GM12801 (cell line): ENCODE data around the gene PEG3.

ENCODE experiments used
- TF ChIP-seq, protein P1 (sequence below): IDR thresholded peaks from one replicate; pipeline ENCODE4 v1.5.1; 2011; ENCODE audit warnings: control low read depth; ENCODE audit not compliant: insufficient read length; ENCODE audit errors: extremely low read depth

PEG3 gene

DNA sequence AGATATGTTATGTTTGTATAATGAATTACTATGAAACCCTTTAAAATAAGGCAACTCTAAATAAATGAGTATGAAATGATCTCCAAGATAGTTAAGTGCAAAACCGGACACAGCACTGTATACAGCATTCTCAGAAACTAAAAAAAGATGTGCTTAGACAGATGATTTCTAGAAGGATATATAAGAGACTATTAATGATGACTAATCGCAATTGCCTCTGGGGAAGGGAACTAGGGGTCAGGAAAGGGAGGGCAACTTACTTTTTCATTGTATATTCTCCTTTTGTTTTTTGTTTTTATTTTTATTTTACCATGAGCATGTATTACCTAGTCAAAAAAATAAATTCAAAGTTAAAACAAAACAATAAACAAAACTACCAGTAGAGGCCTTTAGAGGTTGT, 12.8 kb downstream of the PEG3 start:
- TF ChIP-seq, protein P1, sequence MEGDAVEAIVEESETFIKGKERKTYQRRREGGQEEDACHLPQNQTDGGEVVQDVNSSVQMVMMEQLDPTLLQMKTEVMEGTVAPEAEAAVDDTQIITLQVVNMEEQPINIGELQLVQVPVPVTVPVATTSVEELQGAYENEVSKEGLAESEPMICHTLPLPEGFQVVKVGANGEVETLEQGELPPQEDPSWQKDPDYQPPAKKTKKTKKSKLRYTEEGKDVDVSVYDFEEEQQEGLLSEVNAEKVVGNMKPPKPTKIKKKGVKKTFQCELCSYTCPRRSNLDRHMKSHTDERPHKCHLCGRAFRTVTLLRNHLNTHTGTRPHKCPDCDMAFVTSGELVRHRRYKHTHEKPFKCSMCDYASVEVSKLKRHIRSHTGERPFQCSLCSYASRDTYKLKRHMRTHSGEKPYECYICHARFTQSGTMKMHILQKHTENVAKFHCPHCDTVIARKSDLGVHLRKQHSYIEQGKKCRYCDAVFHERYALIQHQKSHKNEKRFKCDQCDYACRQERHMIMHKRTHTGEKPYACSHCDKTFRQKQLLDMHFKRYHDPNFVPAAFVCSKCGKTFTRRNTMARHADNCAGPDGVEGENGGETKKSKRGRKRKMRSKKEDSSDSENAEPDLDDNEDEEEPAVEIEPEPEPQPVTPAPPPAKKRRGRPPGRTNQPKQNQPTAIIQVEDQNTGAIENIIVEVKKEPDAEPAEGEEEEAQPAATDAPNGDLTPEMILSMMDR: no peak

- TF ChIP-seq, protein P1: no peak
Measured at GRCh38 chr19:56823956-56824355, 16.6 kb downstream of the PEG3 start.

DNA sequence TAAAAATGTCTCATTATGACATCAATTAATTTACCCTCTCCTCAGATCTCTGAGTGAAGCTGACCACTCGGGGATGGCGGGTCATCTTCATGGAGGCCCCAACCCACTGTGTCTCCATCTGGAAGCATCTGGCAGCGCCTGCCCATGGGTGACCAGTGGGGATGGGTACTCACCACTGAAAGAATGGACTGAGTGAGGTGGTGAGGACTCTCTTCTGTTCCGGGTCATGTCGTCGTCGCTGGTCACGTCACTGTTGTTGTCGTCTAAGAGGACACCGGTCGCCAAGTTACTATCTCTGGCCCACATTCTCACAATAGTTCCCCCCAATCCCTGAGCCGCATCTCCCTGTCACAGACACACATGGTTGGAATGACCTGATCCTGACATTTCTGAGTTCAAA, 17.1 kb downstream of the PEG3 start:
- TF ChIP-seq, protein P1: no peak

DNA sequence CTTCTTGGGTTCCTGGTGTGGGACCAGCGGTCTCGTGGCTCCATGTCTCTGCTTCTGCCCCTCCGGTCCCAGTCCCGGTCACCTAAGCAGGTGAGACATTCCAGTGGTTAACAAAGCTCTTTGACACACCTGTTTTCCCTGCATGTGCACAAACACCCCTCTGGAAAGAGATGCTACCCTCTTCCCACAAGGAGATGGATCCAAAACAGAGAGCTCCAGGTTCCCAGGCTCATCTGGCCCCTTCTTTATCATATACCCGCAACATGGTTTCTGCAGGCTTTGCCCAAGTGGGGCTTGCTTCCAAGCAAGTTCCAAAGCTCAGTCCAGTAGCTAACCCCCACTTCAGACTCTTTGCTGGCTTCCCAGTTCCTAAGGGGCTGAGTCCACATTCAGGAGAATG, 17.8 kb downstream of the PEG3 start:
- TF ChIP-seq, protein P1: no peak

DNA sequence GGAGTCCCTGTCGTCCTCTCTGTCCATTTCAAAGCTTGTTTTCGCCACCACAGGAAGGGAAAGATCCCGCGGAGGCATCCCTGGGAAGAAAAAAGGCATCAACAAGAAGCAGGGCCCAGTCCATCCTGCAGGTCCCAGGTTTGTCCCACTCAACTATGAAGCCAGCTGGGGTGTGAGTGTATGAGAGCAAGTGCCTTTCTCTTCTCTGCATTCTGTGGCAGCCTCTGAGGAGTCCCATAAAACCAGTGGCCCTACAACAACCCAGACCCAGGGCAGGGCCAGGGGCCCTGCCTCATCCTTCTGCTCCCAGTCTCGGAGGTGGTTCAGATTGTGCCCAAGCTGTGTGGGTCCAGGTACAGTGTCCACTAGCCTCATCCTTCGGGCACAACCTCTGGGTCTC, 18.9 kb downstream of the PEG3 start:
- TF ChIP-seq, protein P1: no peak

DNA sequence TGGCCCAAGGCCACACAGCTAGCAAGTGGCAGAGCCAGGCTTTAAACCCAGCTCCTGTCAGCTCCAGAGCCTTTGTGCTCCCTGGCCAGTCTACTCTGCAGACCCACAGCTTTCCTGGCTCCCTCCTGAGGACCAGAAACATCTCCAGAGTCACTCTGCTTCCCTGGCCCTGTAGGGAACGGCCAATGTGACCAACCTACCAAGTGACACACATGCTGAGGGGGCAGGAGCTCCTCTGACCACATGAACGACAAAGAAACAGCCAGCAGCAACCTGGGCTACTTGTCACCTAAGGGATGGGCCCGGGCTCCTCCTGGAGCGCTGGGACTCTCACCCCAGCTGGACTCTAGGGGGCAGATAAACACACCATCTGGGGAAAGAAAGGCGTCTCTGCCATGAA, 19.3 kb downstream of the PEG3 start:
- TF ChIP-seq, protein P1: no peak

- TF ChIP-seq, protein P1: no peak
Measured at GRCh38 chr19:56819166-56819565, 21.4 kb downstream of the PEG3 start.

- TF ChIP-seq, protein P1: no peak
Measured at GRCh38 chr19:56814656-56815055, 25.9 kb downstream of the PEG3 start.
